AG04450 (cell line): ENCODE results near the gene CHAC1. TPM values are rescaled to one million over a fixed set of nuclear protein-coding genes. Genes with fewer than 3 reads are reported as not detected.

Experiments used
- CTCF ChIA-PET: fragments of 300-600, 350-600 bp; formaldehyde crosslinking; extraction: SDS; loops from one replicate; lab custom pipeline; 2022; ENCODE audit warnings: antibody characterized with exemption, inconsistent platforms; lab: Charles Lee
- POLR2A ChIA-PET: fragments of 350-600 bp; formaldehyde crosslinking; extraction: SDS; loops from one replicate; lab custom pipeline; 2021; ENCODE audit warnings: antibody characterized with exemption, inconsistent platforms; lab: Yijun Ruan, JAX
- DNase-seq: peaks from one replicate; pipeline ENCODE4 v3.0.0-alpha.2; 2011; ENCODE audit warnings: low read depth, low spot score
- H3K27ac ChIP-seq: one replicate; pipeline ENCODE4 v1.5.1; 2012; ENCODE audit warnings: low read depth, low read length, control low read depth
- H3K27me3 ChIP-seq: one replicate; pipeline ENCODE4 v1.6.0; 2012; ENCODE audit warnings: low read length; ENCODE audit not compliant: control insufficient read depth, insufficient read depth
- H3K4me3 ChIP-seq: 2 replicates; pipeline ENCODE4 v1.5.1; 2011; ENCODE audit warnings: mild to moderate bottlenecking, low read depth, low read length, control low read depth
- H3K9me3 ChIP-seq: 2 replicates; pipeline ENCODE4 v1.5.1; 2012; ENCODE audit warnings: low read length; ENCODE audit not compliant: control insufficient read depth, insufficient read depth
- CTCF ChIP-seq: IDR thresholded peaks from 2 replicates; pipeline ENCODE4 v1.5.1; 2011; ENCODE audit warnings: low read depth, low read length, control low read depth, inconsistent platforms
- polyA plus RNA-seq: library from polyadenylated mRNA; depleted of rRNA; stranded (reverse); fragments of >200 nt; gene quantifications from 2 replicates; pipeline ENCODE4 v1.2.3, GENCODE V29; 2011

CHAC1 gene
- polyA plus RNA-seq, 1 experiment, result 106 TPM

GRCh38 chr15:40986820-40987219 lies 33.5 kb downstream of the CHAC1 start:
- no peaks in the 10 kb centered on the region for H3K27me3 ChIP-seq
- ChIA-PET POLR2A (interaction anchor here (0.7 kb wide), 1 partner anchor 33 kb away, joined by 3 read pairs; the partner anchor contains the start of gene CHAC1), CTCF (no interaction called here)
- no peak overlapping the region for H3K27ac ChIP-seq
- no peak overlapping the region for H3K4me3 ChIP-seq
- TF ChIP-seq CTCF, result no peak
- DNase-seq, result no peak
- no peaks in the 10 kb centered on the region for H3K9me3 ChIP-seq

GRCh38 chr15:40988156-40988555 lies 34.9 kb downstream of the CHAC1 start:
- CTCF ChIA-PET, result interaction anchor here (1.0 kb wide), 2 partner anchors 9 to 33 kb away, joined by 3 read pairs; no protein-coding TSS in a partner anchor
- POLR2A ChIA-PET, result no interaction called here

GRCh38 chr15:40990080-40990479 lies 36.8 kb downstream of the CHAC1 start:
- no peak overlapping the region for H3K27ac ChIP-seq
- no peaks in the 10 kb centered on the region for H3K27me3 ChIP-seq
- no peak overlapping the region for H3K4me3 ChIP-seq
- TF ChIP-seq CTCF, result no peak
- no peaks in the 10 kb centered on the region for H3K9me3 ChIP-seq
- CTCF ChIA-PET, result interaction anchor here (0.6 kb wide), 1 partner anchor 46 kb away, joined by 3 read pairs; no protein-coding TSS in a partner anchor
- POLR2A ChIA-PET, result no interaction called here
- DNase-seq, result no peak

More at GRCh38 chr15:40988156-40988555, 34.9 kb downstream of the CHAC1 start:
- Histone ChIP-seq H3K27me3 (no peaks in the 10 kb centered on the region), H3K9me3 (no peaks in the 10 kb centered on the region), H3K4me3 (no peak overlapping the region), H3K27ac (no peak overlapping the region)
- DNase-seq, result no peak
- no peak for TF ChIP-seq CTCF

GRCh38 chr15:40990789-40991188 lies 37.5 kb downstream of the CHAC1 start:
- POLR2A ChIA-PET, result interaction anchor here (1.9 kb wide), 1 partner anchor 15 kb away, joined by 6 read pairs; no protein-coding TSS in a partner anchor
- no peaks in the 10 kb centered on the region for H3K27me3 ChIP-seq
- no peaks in the 10 kb centered on the region for H3K9me3 ChIP-seq
- no peak overlapping the region for H3K27ac ChIP-seq
- CTCF ChIA-PET, result interaction anchor here (0.6 kb wide), 1 partner anchor 45 kb away, joined by 3 read pairs; no protein-coding TSS in a partner anchor
- H3K4me3 ChIP-seq, result no peak overlapping the region
- TF ChIP-seq CTCF, result no peak
- no peak for DNase-seq

GRCh38 chr15:40991355-40991754 lies 38.1 kb downstream of the CHAC1 start:
- ChIA-PET POLR2A (interaction anchor here (1.3 to 1.9 kb wide), 4 partner anchors 8 to 88 kb away, joined by 3 to 7 read pairs (median 5); no protein-coding TSS in a partner anchor), CTCF (interaction anchor here (1.6 to 2.2 kb wide), 2 partner anchors 31 to 50 kb away, joined by 4 to 7 read pairs; no protein-coding TSS in a partner anchor)

More at GRCh38 chr15:40991355-40991754, 38.1 kb downstream of the CHAC1 start:
- no peak for TF ChIP-seq CTCF
- Histone ChIP-seq H3K4me3 (no peak overlapping the region), H3K27ac (no peak overlapping the region), H3K27me3 (no peaks in the 10 kb centered on the region), H3K9me3 (no peaks in the 10 kb centered on the region)
- DNase-seq, result no peak
